Measurements from ENCODE around the gene NT5DC4. TPM values are rescaled to one million over a fixed set of nuclear protein-coding genes. Genes with fewer than 3 reads are reported as not detected.

NT5DC4 gene
- total RNA-seq, 2 donors from 2014 or later: not detected

DNA sequence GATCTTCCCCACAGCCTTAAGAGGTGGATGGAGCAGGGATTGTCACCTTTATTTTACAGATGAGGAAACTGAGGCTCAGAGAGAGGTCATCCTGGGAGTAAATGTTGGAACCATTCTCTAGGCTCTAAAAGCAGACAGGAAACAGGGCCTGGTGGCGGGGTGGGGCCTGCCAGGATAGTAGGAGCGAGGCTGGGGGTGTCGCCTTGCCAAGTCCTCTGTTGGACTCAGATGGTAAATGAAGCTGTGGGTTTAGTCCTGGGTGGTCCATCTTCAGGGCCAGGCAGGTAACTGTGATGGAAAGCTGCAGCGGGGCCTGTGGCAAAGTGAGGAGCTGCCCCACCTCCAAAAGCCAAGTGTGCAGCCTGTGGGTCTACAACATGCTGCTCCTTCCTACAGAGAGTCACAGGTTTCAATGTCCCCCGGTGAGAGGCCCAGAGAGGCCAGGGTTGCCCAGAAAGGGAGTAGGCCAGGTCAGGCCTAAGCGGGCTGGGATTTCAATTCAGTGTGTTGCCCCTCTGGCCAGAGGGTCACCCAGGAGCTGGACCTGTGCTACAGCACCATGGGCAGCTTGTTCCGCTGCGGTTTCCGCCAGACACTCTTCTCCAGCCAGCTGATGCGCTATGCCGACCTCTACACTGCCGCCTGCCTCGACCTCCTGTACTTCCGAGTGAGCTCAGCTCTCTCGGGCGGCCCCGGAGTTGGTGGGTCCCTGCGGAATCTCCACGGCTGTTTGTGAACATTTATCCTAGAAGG lies 6.6 kb downstream of the NT5DC4 start:
- WGBS, 2 donors: 74 to 78% methylated on average over 16 to 19 of the region's 19 CpGs
- Histone ChIP-seq H3K4me1 (no peaks in the 10 kb centered on the region), H3K4me3 (no peak overlapping the region), H3K27me3 (no peaks in the 10 kb centered on the region), H3K36me3 (replicated peaks in 1 of 2; ENCODE audit: insufficient read depth in 1 of 2, low read depth in 2 of 2) (no peaks in the 10 kb centered on the region), H3K9me3 (no peaks in the 10 kb centered on the region), H3K27ac (no peak overlapping the region)
- TF ChIP-seq, protein P1, sequence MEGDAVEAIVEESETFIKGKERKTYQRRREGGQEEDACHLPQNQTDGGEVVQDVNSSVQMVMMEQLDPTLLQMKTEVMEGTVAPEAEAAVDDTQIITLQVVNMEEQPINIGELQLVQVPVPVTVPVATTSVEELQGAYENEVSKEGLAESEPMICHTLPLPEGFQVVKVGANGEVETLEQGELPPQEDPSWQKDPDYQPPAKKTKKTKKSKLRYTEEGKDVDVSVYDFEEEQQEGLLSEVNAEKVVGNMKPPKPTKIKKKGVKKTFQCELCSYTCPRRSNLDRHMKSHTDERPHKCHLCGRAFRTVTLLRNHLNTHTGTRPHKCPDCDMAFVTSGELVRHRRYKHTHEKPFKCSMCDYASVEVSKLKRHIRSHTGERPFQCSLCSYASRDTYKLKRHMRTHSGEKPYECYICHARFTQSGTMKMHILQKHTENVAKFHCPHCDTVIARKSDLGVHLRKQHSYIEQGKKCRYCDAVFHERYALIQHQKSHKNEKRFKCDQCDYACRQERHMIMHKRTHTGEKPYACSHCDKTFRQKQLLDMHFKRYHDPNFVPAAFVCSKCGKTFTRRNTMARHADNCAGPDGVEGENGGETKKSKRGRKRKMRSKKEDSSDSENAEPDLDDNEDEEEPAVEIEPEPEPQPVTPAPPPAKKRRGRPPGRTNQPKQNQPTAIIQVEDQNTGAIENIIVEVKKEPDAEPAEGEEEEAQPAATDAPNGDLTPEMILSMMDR (IDR thresholded peaks at IDR 0.05): no peak
- TF ChIP-seq POLR2A (IDR thresholded peaks at IDR 0.05): no peak
- DNase-seq: no peak
- intact Hi-C loops (cut with DNase I): loop anchor here (10.0 kb wide), 1 partner anchor 103 kb away; no protein-coding TSS in a partner anchor
- ATAC-seq: no peak

DNA sequence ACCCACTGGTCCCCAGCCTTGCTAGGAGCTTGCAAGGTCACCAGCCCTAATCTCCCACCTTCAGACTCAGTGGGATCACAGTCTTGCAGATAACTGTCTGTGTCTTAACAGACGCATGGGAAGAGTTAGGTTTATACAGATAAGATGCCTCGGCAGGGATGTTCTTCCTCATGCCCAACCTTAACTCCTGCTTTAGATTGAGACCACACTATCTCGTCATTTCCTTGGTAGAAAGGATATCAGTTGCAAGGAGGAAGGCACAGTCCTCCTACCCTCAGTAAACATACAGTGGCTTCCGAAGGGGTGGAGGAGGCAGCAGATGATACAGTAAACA lies 7.2 kb downstream of the NT5DC4 start:
- Histone ChIP-seq H3K27ac (no peak overlapping the region), H3K27me3 (no peaks in the 10 kb centered on the region), H3K4me3 (no peak overlapping the region), H3K9me3 (no peaks in the 10 kb centered on the region), H3K36me3 (replicated peaks in 1 of 2; ENCODE audit: insufficient read depth in 1 of 2, low read depth in 2 of 2) (no peaks in the 10 kb centered on the region), H3K4me1 (no peaks in the 10 kb centered on the region)
- no peak for DNase-seq
- intact Hi-C loops (cut with DNase I): loop anchor here (10.0 kb wide), 1 partner anchor 103 kb away; no protein-coding TSS in a partner anchor
- TF ChIP-seq, protein P1 (IDR thresholded peaks at IDR 0.05): no peak
- no peak for TF ChIP-seq POLR2A (IDR thresholded peaks at IDR 0.05)
- no peak for ATAC-seq
- 50% methylated on average over 4 of the region's 4 CpGs for WGBS, 2 donors

DNA sequence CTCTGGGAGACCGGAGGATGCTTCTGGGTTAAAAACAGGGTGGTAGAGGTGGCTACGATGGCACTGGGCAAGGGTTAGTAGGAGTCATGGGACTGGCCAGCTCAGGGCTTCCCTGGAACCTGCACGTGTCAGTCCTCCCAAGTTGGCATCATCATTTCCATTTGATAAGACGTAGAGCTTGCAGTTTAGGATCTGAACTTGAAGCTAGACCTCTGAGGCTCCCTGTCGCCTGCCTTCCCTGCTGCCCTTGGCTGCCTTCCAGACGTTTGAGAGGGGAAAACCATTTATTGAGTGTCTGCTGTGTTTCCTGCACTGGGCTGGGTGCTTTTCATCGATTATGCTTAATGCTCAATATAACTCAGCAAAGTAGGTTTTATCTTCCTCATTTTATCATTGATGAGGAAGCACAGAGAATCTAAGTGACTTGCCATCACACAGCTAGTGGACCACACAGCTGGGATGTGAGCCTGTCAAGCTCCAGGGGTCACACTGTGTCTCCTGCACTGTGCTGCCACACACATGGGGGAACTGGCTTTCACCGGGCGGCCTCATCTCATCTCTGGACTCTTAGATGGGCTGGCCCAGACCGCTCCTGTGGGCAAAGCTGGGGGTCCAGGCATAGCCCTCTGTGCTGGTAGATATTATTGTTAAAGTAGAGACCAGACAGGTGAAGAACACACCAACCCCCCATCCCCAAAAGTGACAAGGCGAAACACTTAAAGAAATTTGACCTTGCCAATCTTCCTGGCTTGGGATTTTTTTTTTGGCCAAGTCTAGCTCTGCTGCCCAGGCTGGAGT lies 7.8 kb downstream of the NT5DC4 start:
- no peak for ATAC-seq
- H3K9me3 ChIP-seq: no peaks in the 10 kb centered on the region
- no peaks in the 10 kb centered on the region for H3K4me1 ChIP-seq
- intact Hi-C loops (cut with DNase I): loop anchor here (10.0 kb wide), 1 partner anchor 104 kb away; no protein-coding TSS in a partner anchor
- 33 to 37% methylated on average over 9 to 11 of the region's 11 CpGs for WGBS, 2 donors
- H3K36me3 ChIP-seq (replicated peaks in 1 of 2; ENCODE audit: insufficient read depth in 1 of 2, low read depth in 2 of 2): no peaks in the 10 kb centered on the region
- H3K4me3 ChIP-seq: no peak overlapping the region
- DNase-seq: no peak
- no peaks in the 10 kb centered on the region for H3K27me3 ChIP-seq
- H3K27ac ChIP-seq: no peak overlapping the region
- TF ChIP-seq, protein P1 (IDR thresholded peaks at IDR 0.05): no peak
- TF ChIP-seq POLR2A (IDR thresholded peaks at IDR 0.05): no peak

DNA sequence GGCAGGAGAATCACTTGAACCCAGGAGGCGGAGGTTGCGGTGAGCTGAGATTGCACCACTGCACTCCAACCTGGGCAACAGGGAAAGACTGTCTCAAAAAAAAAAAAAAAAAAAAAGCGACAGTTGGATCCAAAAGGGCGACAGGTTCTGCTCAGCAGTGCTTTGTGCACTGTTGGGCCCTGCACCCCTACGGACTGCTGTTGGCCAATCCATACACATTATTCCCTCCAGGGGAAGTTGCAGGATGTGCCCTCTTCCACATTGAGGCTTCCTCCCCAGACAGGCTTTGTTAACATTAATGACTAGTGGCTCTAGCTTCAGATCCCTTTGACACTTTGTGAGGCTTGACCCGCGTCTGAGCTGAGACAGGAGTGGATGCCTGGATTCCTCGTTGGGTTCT lies 9.4 kb downstream of the NT5DC4 start:
- WGBS, 2 donors: 75 to 76% methylated on average over 8 of the region's 8 CpGs
- ATAC-seq: no peak

More for the DNA sequence above, 9.4 kb downstream of the NT5DC4 start:
- H3K4me3 ChIP-seq: no peak overlapping the region
- intact Hi-C loops (cut with DNase I): no loop called here
- no peak overlapping the region for H3K27ac ChIP-seq
- H3K36me3 ChIP-seq (replicated peaks in 1 of 2; ENCODE audit: insufficient read depth in 1 of 2, low read depth in 2 of 2): no peaks in the 10 kb centered on the region
- no peaks in the 10 kb centered on the region for H3K9me3 ChIP-seq
- no peaks in the 10 kb centered on the region for H3K27me3 ChIP-seq
- TF ChIP-seq, protein P1 (IDR thresholded peaks at IDR 0.05): no peak
- no peak for TF ChIP-seq POLR2A (IDR thresholded peaks at IDR 0.05)
- no peak for DNase-seq
- no peaks in the 10 kb centered on the region for H3K4me1 ChIP-seq

All from body of pancreas (tissue), 4 donors.